SK-N-SH treated with all-trans-retinoic acid at 6 μM for 48 hours (cell line): ENCODE results near the gene PKP4.

Experiments
- ATAC-seq: fragments of 200-7000 bp; cut with Tn5 transposase; 3 replicates; pipeline ENCODE4 v1.9.1; 2020; ENCODE audit warnings: mild to moderate bottlenecking, moderate library complexity
- ARNTL ChIP-seq: fragments of 450-650 bp; formaldehyde crosslinking; IDR thresholded peaks from 2 replicates; pipeline ENCODE4 v1.5.0; 2020; ENCODE audit warnings: low read depth, mild to moderate bottlenecking, moderate library complexity, borderline replicate concordance
- BACH2 ChIP-seq: fragments of 250-450 bp; sonication (Bioruptor Pico); IDR thresholded peaks from 2 replicates; pipeline ENCODE4 v1.9.0; 2021; ENCODE audit warnings: mild to moderate bottlenecking, borderline replicate concordance
- CREB5 ChIP-seq: fragments of 250-450 bp; sonication (Bioruptor Pico); IDR thresholded peaks from 2 replicates; pipeline ENCODE4 v1.5.1; 2020; ENCODE audit warnings: low read depth, mild to moderate bottlenecking, moderate library complexity
- CSDC2 ChIP-seq: fragments of 250-450 bp; sonication (Bioruptor Pico); IDR thresholded peaks from 2 replicates; pipeline ENCODE4 v1.5.0; 2020; ENCODE audit warnings: mild to moderate bottlenecking, moderate library complexity
- ESRRG ChIP-seq: fragments of 250-450 bp; sonication (Bioruptor Pico); IDR thresholded peaks from 2 replicates; pipeline ENCODE4 v1.6.1; 2021; ENCODE audit warnings: mild to moderate bottlenecking
- GLIS3 ChIP-seq: fragments of 250-450 bp; sonication (Bioruptor Pico); IDR thresholded peaks from 2 replicates; pipeline ENCODE4 v1.5.0; 2020; ENCODE audit warnings: mild to moderate bottlenecking, moderate library complexity
- ISL1 ChIP-seq: fragments of 250-450 bp; sonication (Bioruptor Pico); IDR thresholded peaks from 2 replicates; pipeline ENCODE4 v2.1.2; 2022; ENCODE audit warnings: mild to moderate bottlenecking, moderate library complexity
- OSR1 ChIP-seq: fragments of 250-450 bp; sonication (Bioruptor Pico); IDR thresholded peaks from 2 replicates; pipeline ENCODE4 v1.8.0; 2022; ENCODE audit warnings: moderate library complexity, mild to moderate bottlenecking, inconsistent platforms
- POU6F1 ChIP-seq: fragments of 250-450 bp; sonication (Bioruptor Pico); IDR thresholded peaks from 2 replicates; pipeline ENCODE4 v1.8.0; 2021; ENCODE audit warnings: low read depth, mild to moderate bottlenecking, moderate library complexity, borderline replicate concordance
- PPARA ChIP-seq: fragments of 250-450 bp; sonication (Bioruptor Pico); IDR thresholded peaks from 2 replicates; pipeline ENCODE4 v1.5.0; 2020; ENCODE audit warnings: mild to moderate bottlenecking, borderline replicate concordance
- RARB ChIP-seq: fragments of 250-450 bp; sonication (Bioruptor Pico); IDR thresholded peaks from 2 replicates; pipeline ENCODE4 v1.8.0; 2021; ENCODE audit warnings: mild to moderate bottlenecking, moderate library complexity
- SNAI2 ChIP-seq: fragments of 250-450 bp; sonication (Bioruptor Pico); IDR thresholded peaks from 2 replicates; pipeline ENCODE4 v1.5.0; 2020; ENCODE audit warnings: mild to moderate bottlenecking, moderate library complexity
- TCF4 ChIP-seq: fragments of 250-450 bp; sonication (Bioruptor Pico); IDR thresholded peaks from 2 replicates; pipeline ENCODE4 v1.8.0; 2021; ENCODE audit warnings: mild to moderate bottlenecking, moderate library complexity, borderline replicate concordance
- TOX ChIP-seq: fragments of 250-450 bp; sonication (Bioruptor Pico); IDR thresholded peaks from 2 replicates; pipeline ENCODE4 v1.8.0; 2021; ENCODE audit warnings: mild to moderate bottlenecking, moderate library complexity, borderline replicate concordance
- TSHZ2 ChIP-seq: fragments of 250-450 bp; sonication (Bioruptor Pico); IDR thresholded peaks from 2 replicates; pipeline ENCODE4 v1.5.0; 2020; ENCODE audit warnings: mild to moderate bottlenecking, moderate library complexity
- ZC3H10 ChIP-seq: fragments of 250-450 bp; sonication (Bioruptor Pico); IDR thresholded peaks from 2 replicates; pipeline ENCODE4 v1.5.1; 2021; ENCODE audit warnings: mild to moderate bottlenecking, moderate library complexity
- ZFP3 ChIP-seq: fragments of 250-450 bp; sonication (Bioruptor Pico); IDR thresholded peaks from 2 replicates; pipeline ENCODE4 v1.5.0; 2020; ENCODE audit warnings: mild to moderate bottlenecking, moderate library complexity
- ZFP30 ChIP-seq: fragments of 450-650 bp; formaldehyde crosslinking; IDR thresholded peaks from 2 replicates; pipeline ENCODE4 v1.5.0; 2022; ENCODE audit warnings: mild to moderate bottlenecking, moderate library complexity
- ZNF565 ChIP-seq: fragments of 450-650 bp; formaldehyde crosslinking; conservative IDR thresholded peaks from 2 replicates; pipeline ENCODE4 v1.5.0; 2020; ENCODE audit warnings: low read depth, mild to moderate bottlenecking, moderate library complexity
- ZNF70 ChIP-seq: fragments of 450-650 bp; formaldehyde crosslinking; IDR thresholded peaks from 2 replicates; pipeline ENCODE4 v1.5.0; 2020; ENCODE audit warnings: mild to moderate bottlenecking, moderate library complexity
- TF ChIP-seq, protein P1 (sequence below): fragments of 250-450 bp; sonication (Bioruptor Pico); IDR thresholded peaks from 2 replicates; pipeline ENCODE4 v1.5.1; 2021; ENCODE audit warnings: mild to moderate bottlenecking, moderate library complexity
- TF ChIP-seq, protein P2 (sequence below): fragments of 250-450 bp; sonication (Bioruptor Pico); IDR thresholded peaks from 2 replicates; pipeline ENCODE4 v1.8.0; 2020; ENCODE audit warnings: mild to moderate bottlenecking, moderate library complexity, borderline replicate concordance

Gene PKP4

DNA sequence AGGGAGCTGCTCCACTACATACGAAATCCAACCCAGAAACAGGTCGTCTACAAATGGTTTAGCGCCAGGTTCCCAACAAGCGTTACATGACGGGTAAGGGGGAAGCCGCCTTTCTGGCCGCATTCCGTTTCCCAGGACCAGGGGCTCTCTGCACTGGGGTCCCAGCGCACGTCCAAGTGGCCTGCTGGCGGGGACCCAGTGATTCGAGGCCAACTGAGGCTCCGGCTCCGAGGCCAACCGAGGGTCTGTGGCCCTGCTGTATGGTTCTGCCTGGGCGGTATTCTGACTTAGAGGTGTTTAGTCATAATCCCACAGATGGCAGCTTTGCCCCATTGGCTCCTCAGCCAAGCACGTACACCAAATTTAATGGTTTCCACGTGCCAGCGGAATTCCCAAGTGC is 127.2 kb downstream of the PKP4 start:
- TF ChIP-seq SNAI2 (CRISPR knock-in tag), result no peak
- TF ChIP-seq POU6F1 (CRISPR knock-in tag), result no peak
- TF ChIP-seq ZFP3, result no peak
- no peak for TF ChIP-seq PPARA (CRISPR knock-in tag)
- no peak for TF ChIP-seq CSDC2
- no peak for TF ChIP-seq ZNF70 (CRISPR knock-in tag)
- no peak for TF ChIP-seq TSHZ2
- TF ChIP-seq BACH2 (CRISPR knock-in tag), result no peak
- TF ChIP-seq ZFP30 (CRISPR knock-in tag), result no peak
- no peak for TF ChIP-seq ZNF565 (CRISPR knock-in tag)
- TF ChIP-seq, protein P1, sequence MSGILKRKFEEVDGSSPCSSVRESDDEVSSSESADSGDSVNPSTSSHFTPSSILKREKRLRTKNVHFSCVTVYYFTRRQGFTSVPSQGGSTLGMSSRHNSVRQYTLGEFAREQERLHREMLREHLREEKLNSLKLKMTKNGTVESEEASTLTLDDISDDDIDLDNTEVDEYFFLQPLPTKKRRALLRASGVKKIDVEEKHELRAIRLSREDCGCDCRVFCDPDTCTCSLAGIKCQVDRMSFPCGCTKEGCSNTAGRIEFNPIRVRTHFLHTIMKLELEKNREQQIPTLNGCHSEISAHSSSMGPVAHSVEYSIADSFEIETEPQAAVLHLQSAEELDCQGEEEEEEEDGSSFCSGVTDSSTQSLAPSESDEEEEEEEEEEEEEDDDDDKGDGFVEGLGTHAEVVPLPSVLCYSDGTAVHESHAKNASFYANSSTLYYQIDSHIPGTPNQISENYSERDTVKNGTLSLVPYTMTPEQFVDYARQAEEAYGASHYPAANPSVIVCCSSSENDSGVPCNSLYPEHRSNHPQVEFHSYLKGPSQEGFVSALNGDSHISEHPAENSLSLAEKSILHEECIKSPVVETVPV (CRISPR knock-in tag), result no peak
- TF ChIP-seq RARB (CRISPR knock-in tag), result no peak
- TF ChIP-seq, protein P2, sequence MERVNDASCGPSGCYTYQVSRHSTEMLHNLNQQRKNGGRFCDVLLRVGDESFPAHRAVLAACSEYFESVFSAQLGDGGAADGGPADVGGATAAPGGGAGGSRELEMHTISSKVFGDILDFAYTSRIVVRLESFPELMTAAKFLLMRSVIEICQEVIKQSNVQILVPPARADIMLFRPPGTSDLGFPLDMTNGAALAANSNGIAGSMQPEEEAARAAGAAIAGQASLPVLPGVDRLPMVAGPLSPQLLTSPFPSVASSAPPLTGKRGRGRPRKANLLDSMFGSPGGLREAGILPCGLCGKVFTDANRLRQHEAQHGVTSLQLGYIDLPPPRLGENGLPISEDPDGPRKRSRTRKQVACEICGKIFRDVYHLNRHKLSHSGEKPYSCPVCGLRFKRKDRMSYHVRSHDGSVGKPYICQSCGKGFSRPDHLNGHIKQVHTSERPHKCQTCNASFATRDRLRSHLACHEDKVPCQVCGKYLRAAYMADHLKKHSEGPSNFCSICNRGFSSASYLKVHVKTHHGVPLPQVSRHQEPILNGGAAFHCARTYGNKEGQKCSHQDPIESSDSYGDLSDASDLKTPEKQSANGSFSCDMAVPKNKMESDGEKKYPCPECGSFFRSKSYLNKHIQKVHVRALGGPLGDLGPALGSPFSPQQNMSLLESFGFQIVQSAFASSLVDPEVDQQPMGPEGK (CRISPR knock-in tag), result no peak
- TF ChIP-seq ZC3H10 (CRISPR knock-in tag), result no peak
- TF ChIP-seq GLIS3, result no peak
- no peak for TF ChIP-seq TOX
- TF ChIP-seq, all 23 proteins: peak for 0
- ATAC-seq, result no peak

DNA sequence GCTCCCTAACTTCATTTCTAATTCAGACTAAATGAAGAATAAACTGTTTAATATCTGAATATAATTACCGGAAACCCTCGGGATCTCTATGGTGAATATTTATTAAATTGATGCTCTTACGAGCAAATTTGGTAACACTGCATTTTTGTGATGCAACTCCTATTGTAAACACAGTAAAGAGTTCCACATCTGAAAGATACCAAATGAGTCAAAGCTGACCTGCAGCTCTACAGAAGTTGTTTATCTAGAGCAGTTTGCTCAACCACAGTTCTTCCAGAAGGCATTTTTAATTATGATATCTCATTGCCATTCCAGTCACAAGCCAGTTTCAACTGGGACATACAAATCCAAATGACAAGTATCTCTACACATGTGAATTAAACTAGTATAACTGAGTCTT is 129.7 kb downstream of the PKP4 start:
- TF ChIP-seq BACH2 (CRISPR knock-in tag), result no peak
- TF ChIP-seq TSHZ2, result no peak
- no peak for TF ChIP-seq GLIS3
- TF ChIP-seq ZNF565 (CRISPR knock-in tag), result no peak
- no peak for TF ChIP-seq ZNF70 (CRISPR knock-in tag)
- ATAC-seq, result no peak

GRCh38 chr2:158589303-158589702 is 132.6 kb downstream of the PKP4 start:
- ATAC-seq, result no peak
- TF ChIP-seq TCF4, result no peak
- no peak for TF ChIP-seq RARB (CRISPR knock-in tag)
- TF ChIP-seq ESRRG (CRISPR knock-in tag), result no peak
- no peak for TF ChIP-seq ZNF70 (CRISPR knock-in tag)
- no peak for TF ChIP-seq ZFP30 (CRISPR knock-in tag)
- no peak for TF ChIP-seq GLIS3
- no peak for TF ChIP-seq ZNF565 (CRISPR knock-in tag)
- no peak for TF ChIP-seq ARNTL (CRISPR knock-in tag)
- TF ChIP-seq OSR1 (CRISPR knock-in tag), result no peak
- TF ChIP-seq ZC3H10 (CRISPR knock-in tag), result no peak
- no peak for TF ChIP-seq TOX
- no peak for TF ChIP-seq TSHZ2
- TF ChIP-seq ISL1, result no peak
- TF ChIP-seq BACH2 (CRISPR knock-in tag), result no peak
- no peak for TF ChIP-seq CREB5
- no peak for TF ChIP-seq ZFP3
